Islet of Langerhans (tissue), 1 donor: Measurements from ENCODE around the gene ZRSR2.
"Not testable (repeated sequence)": the region's sequence is repeated elsewhere in the genome, so short reads cannot be mapped to it uniquely, and the experiment has no call there.

Experiments
- FAIRE-seq: peaks from one replicate; lab custom pipeline; 2011; peaks lifted over from hg19 to GRCh38; lab: Jason Lieb, UNC

The ZRSR2 gene

DNA sequence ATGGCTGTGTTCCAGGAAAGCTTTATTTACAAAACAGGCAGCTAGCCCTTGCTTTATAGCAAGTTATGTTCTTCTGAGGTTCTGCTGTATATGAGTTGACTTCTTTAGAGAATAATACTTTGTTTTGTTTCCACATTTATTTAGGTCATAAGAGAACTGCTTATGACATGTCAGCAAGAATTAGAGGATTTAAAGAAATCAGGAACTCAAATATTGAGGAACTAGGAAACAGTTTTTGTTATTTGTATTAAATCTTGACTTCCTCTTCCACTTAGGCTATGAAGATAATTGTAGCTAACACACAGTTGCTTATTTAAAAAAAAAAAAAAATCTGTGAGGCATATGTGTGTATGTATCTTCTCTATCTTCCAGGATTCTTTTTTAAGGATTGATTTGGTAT, 14.3 kb downstream of the ZRSR2 start:
- no peak for FAIRE-seq

GRCh38 chrX:15808254-15808653, 18.0 kb downstream of the ZRSR2 start:
- no peak for FAIRE-seq

- FAIRE-seq, result no peak
Measured at GRCh38 chrX:15812192-15812938, 22.1 kb downstream of the ZRSR2 start.

DNA sequence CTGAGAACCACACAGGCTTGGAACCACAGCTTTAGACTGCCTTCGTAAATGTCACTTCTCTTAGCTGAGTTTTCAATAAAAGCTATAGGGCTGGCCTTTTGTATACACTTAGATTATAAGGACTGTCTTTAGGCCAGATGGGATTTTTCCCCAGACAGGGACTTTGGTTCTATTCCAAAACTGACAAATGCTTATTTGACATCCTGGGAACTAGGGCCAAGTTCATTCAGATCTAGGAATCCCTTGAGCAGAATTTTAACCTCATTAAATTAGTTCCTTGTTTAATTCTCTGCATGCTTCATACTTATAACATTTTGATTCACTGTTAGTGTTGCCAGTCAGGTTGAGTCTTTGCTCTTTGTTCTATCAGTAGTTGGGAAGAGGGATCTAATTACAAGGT, 23.1 kb downstream of the ZRSR2 start:
- no peak for FAIRE-seq

DNA sequence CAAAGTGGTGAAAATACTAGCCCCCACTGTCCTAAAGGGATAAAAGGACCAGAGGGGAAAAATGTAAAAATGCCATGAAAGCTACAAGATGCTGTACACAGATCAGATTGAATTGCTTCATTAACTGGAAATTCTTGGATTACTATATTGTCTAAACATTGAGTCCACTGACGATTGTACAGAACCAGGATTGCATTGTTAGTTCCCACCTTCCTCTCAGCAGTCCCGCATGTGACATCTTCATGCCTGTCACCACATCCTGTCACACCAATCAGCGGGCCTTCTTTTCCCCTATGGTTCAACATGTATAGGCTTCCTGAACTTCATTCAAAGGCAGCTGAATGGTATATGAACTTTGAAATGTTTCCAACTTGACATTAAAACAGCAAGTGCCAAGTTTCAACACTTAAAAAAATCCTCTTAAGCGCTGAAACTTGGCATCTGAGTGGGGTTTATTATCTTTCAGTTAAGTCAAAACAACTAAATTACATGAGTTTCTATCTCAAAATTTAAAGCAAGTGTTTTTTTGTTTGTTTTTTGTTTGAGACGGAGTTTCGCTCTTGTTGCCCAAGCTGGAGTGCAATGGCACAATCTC, 24.6 kb downstream of the ZRSR2 start:
- no peak for FAIRE-seq

DNA sequence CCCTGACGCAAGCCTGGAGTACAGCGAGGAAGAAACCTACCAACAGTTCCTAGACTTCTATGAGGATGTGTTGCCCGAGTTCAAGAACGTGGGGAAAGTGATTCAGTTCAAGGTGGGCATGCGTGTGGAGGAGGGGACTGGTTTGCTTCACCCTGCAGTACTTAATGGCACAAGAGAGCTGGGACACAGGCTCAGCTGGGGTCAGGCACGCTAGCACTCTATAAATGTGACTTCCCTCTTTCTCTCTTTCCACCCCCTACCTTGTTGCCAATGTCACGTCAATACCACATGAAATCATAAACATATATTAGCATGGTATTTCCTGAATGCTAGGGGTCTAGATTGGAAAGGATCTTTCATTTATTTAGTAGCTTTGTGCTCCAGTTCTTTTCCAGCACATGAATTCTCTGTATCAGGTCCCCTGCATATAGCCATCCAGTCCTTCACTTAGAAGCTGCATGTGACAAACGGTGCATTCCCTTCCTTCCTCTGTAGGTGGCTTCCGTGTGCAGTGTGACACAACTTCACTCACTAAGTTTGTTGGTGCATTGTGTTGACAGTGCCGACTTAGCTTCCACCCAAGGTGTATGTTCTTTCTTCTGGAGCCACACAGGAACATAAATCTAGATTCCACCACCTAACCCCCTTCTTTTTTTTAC, 25.6 kb downstream of the ZRSR2 start:
- no peak for FAIRE-seq

DNA sequence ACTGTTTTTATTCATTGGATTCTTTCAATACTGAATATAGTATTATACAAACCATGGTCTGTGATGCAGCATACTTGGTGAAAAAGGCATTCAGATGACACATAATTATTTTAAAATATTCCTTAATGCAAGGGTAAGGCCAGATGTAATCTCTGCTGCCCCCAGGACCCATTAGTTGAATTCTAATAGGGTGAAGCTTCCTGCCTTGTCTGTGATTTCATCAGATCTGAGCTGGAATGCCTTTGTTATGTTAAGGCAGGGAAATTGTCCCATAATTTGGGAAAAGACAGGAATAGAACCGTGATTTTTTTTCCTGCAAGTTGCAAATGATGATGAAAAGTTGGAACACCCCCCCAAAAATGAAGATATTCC, 26.1 kb downstream of the ZRSR2 start:
- no peak for FAIRE-seq

DNA sequence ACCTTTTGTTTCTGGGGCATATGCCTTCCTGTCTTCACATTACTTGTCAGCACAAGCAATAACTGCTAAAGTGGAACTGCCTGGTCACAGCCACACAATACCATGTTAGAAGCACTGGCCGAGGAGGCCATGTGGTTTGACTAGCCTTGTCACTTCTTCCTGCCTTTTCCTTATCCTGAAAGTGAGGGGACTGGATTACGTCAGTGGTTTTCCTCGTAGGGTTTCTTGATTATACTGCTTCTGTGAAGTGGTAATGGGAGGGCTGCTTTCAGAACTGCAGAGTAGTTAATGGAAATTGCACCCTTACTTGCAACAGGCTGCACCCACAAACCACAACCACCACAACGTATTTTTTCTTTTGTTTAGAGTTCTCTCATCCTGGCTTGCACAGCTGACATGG, 26.6 kb downstream of the ZRSR2 start:
- FAIRE-seq, result no peak

DNA sequence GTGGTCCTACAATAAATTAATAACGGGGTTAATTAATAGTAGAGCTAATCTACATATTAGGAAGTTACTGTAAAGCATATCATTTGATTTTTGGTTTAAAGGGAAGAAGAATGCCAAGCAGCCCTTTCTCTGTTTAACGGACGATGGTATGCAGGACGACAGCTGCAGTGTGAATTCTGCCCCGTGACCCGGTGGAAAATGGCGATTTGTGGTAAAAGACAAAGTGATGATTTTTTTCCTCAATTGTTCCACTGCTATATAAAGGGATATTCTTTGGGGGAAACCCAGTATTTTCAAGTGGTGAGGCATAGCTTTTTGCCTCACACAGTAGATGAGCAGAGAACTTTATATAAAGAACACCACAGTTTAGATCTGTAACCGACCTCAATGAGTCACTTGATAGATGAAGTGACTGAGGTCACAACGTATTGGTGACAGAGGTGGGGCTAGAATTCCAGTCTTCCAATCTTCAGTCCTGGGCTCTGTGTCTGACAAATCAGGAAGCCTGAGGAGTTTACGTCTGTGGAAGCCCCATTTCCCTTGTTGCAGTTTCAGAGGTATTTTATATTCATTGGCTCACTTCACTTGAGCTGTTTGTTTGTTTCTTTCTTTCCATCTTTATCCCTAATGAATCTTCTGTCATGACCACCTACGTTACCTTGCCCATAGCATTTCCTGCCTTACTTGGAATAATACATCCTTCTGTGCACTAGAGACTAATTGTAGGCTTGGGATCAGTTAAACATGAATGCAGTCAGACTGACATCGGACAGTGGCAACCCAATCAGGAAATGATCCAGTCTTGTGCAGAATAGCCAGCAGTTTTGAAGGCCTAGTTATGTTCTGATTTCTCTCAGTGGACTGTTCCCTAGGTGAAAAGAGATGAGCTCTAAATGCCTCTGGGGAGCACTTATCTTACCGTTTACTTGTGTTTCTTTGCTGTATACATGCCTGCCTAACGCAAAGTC, 30.1 kb downstream of the ZRSR2 start:
- no peak for FAIRE-seq

GRCh38 chrX:15822922-15823321, 32.6 kb downstream of the ZRSR2 start:
- FAIRE-seq, result no peak

DNA sequence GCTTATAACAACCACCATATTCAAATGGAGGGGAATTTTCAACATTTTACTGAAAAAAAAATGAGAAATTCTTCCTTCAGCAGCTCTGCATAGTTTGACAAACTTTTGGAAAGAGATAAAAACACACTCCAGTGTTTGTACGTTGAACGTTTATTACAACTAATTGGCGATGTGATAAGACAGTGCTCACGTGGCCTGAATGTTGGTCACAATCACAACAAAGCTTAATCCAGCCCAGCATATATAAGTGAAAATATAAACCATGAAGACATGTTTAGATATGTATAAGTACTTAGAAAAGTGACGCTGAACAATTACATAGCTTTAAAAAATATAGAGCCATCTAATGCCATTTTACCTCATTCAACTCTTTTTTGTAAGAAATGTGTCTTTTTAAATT, 35.7 kb downstream of the ZRSR2 start:
- FAIRE-seq, result no peak

- no peak for FAIRE-seq
Measured at GRCh38 chrX:15829217-15829616, 38.9 kb downstream of the ZRSR2 start.

DNA sequence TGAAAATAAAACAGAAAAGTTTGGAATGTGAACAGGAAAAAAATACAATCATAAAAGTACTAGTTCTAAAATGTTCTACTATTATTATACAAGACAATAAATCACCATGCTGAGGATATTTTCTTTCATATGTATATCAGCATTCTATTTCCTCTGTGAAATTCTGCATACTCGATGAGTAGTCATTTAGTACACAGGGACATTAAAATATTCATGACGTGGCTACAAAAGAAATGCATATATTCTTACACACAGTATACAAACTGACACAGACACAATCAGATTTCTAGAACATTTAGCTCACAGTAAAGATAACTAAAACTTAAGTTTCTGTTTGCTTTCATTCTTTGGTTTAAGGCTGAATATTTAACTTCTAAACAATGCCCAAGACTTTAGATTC, 41.1 kb downstream of the ZRSR2 start:
- not testable (repeated sequence) for FAIRE-seq

DNA sequence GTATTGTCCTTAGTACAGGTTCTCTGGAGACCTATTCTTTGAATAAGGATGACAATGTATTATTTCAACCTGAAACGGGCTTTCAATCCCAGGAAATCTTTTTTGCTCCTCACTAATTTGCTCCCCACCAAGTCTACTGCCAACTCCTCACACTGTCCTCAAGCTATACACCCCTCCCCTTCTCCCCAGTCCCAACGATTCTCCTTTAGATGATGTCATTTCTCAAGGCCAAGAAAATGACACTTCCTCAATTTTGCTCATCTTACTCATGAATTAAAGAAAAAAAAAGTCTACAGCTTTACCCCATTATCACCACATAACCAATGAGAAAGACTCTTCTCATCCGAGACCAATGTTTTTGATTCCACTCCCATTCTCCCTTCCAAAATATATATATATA, 43.8 kb downstream of the ZRSR2 start:
- no peak for FAIRE-seq

GRCh38 chrX:15834827-15835595, 44.7 kb downstream of the ZRSR2 start:
- no peak for FAIRE-seq

DNA sequence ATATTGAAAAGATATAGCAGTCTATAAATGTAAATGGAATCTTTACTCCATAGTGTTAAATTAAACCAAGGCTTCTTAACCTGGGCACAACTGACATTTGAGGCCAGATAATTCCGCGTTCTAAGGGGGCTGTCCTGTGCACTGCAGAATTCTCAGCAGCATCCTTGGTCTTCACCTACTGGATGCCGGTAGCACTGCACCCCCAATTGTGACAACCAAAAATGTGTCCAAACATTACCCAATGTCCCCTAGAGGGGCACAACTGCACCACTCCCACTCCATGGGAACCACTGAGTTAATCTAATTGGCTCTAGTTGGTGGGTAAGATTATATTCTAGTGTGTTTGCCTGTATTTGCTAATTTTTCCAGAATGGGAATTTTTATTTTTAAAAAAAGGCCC, 47.7 kb downstream of the ZRSR2 start:
- FAIRE-seq, result no peak

- FAIRE-seq, result no peak
Measured at GRCh38 chrX:15841853-15842516, 51.7 kb downstream of the ZRSR2 start.

- no peak for FAIRE-seq
Measured at GRCh38 chrX:15843960-15844359, 53.7 kb downstream of the ZRSR2 start.

DNA sequence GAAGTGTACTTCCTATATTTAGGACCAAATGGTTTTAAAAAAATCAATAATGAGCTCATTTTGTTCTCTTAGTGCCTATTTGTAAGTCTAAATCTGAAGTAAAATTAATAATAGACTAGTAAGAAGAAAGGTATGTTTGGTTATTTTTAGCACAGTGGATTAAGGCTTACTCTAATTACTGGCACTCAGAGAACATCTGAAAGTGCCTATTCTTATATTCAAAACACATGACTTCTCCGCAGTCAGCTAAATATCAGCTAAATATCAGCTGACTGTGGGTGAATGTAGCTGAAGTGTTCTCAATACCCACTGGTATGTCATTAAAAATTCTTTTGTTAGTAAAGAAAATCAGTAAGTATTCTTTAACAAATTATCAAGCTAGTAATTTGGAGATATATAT, 58.3 kb downstream of the ZRSR2 start:
- FAIRE-seq, result no peak

DNA sequence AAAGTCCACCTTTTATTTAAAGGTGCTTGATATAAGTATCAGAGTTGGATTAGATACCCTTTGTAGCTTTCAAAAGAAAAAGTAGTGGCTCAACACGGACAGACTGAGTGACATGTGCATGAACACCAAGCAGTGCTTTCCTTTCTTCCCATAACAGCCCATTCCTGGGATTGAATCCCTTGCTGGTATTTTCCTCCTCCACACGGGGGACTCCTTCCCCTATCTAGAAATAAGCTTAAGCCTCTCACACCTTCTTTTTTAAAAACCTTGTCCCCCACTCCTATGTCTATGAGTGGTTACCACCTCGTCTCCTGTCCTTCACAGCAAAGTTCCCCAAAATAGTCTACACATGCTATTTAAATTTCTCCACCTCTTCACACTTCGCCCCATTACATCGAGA, 59.3 kb downstream of the ZRSR2 start:
- FAIRE-seq, result no peak

- FAIRE-seq, result no peak
Measured at GRCh38 chrX:15853586-15854079, 63.3 kb downstream of the ZRSR2 start.
